ENCODE measurements around the gene DPEP2. TPM values are rescaled to one million over a fixed set of nuclear protein-coding genes. Genes with fewer than 3 reads are reported as not detected.
A peak's percentile ranks its signal among the peaks of the same experiment; 100 is the strongest.
"Not testable (repeated sequence)": the region's sequence is repeated elsewhere in the genome, so short reads cannot be mapped to it uniquely, and the experiment has no call there.

Gene DPEP2
- total RNA-seq, 4 donors from 2014 or later: 0.18 to 6.2 (median 4.0) TPM; not detected in 1

DNA sequence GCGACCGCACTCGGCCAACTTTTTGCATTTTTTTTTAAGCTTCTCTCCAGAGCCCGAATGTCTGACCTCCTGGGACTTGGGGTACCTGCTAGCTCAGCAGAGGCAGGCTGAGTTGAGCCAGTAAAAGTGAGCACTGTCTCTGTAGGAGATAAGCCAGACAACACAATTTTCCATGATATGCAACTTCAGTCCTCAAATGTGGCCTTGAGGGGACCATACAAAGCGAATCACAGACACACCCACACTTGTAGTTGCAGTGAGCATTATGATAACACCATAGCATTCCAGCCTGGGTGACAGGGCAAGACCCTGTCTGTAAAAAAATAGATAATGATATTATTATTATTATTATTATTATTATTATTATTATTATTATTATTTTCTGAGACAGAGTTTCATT lies 2.6 kb downstream of the DPEP2 start:
- 91 to 100% methylated on average over 2 to 4 of the region's 5 CpGs for WGBS, 2 donors
- intact Hi-C loops (cut with DNase I): no loop called here
- Histone ChIP-seq H3K4me1 (peaks cover 10 to 26% (median 14%) of the 10 kb centered on the region in 3 donors), H3K4me3 (no peak overlapping the region), H3K27ac (no peak overlapping the region), H3K27me3 (no peaks in the 10 kb centered on the region), H3K9me3 (no peaks in the 10 kb centered on the region), H3K36me3 (no peaks in the 10 kb centered on the region)
- TF ChIP-seq, protein P1, sequence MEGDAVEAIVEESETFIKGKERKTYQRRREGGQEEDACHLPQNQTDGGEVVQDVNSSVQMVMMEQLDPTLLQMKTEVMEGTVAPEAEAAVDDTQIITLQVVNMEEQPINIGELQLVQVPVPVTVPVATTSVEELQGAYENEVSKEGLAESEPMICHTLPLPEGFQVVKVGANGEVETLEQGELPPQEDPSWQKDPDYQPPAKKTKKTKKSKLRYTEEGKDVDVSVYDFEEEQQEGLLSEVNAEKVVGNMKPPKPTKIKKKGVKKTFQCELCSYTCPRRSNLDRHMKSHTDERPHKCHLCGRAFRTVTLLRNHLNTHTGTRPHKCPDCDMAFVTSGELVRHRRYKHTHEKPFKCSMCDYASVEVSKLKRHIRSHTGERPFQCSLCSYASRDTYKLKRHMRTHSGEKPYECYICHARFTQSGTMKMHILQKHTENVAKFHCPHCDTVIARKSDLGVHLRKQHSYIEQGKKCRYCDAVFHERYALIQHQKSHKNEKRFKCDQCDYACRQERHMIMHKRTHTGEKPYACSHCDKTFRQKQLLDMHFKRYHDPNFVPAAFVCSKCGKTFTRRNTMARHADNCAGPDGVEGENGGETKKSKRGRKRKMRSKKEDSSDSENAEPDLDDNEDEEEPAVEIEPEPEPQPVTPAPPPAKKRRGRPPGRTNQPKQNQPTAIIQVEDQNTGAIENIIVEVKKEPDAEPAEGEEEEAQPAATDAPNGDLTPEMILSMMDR (IDR thresholded peaks at IDR 0.05): no peak
- no peak for TF ChIP-seq POLR2A (IDR thresholded peaks at IDR 0.05)
- no peak for DNase-seq

DNA sequence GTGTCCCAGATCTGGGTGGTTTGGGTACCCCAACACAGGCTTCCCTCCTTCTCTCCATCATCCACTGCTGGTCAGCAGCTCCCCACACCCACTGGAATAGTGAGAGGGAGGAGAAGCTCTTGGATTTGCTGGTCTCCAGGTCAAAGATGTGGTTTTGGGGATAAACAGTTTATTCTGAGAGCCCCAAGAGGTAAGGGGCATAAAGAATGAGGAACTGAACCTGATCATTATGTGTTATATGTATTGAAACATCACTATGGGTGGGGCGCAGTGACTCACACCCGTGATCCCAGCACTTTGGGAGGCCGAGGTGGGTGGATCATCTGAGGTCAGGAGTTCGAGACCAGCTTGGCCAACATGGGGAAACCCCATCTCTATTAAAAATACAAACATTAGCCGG lies 3.9 kb downstream of the DPEP2 start:
- H3K9me3 ChIP-seq: no peaks in the 10 kb centered on the region

DNA sequence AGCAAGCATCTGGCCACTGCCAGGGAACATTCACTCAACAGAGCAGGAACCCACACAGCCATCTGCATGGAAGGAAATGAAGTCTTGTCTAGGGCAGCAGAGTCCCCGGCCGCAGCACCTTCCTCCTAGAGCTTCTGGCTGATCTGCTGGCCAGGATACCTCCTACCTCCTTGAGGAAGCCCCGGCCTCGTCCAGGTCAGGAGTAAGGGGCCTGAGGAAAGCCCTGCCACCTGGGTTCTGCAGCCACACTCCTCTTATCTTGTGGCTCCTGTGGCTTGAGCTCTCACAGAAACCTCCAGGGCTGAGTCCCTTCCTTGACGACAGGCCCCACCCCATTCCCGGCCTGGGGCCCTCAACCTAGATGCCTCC lies 5.3 kb downstream of the DPEP2 start:
- not testable (repeated sequence) for H3K36me3 ChIP-seq, H3K27me3 ChIP-seq, DNase-seq, H3K9me3 ChIP-seq
- Histone ChIP-seq H3K27ac (peak overlapping the region; percentile 76 to 84 (median 82)), H3K4me3 (peak overlapping the region in 1 of 4 donors; percentile 43), H3K4me1 (peaks cover 10 to 15% (median 14%) of the 10 kb centered on the region in 3 donors)
- intact Hi-C loops (cut with DNase I): loop anchor here (5.0 kb wide), 1 partner anchor 48 kb away; no protein-coding TSS in a partner anchor
- WGBS, 2 donors: 49% methylated on average over 4 of the region's 6 CpGs; no CpG with 5 or more reads in 1 of the 2 donors

More for the DNA sequence above, 3.9 kb downstream of the DPEP2 start:
- TF ChIP-seq POLR2A (IDR thresholded peaks at IDR 0.05): no peak
- TF ChIP-seq, protein P1 (IDR thresholded peaks at IDR 0.05): no peak
- intact Hi-C loops (cut with DNase I): no loop called here
- Histone ChIP-seq H3K27me3 (no peaks in the 10 kb centered on the region), H3K4me3 (no peak overlapping the region), H3K4me1 (peaks cover 10 to 26% (median 14%) of the 10 kb centered on the region in 3 donors), H3K36me3 (no peaks in the 10 kb centered on the region), H3K27ac (no peak overlapping the region)
- no peak for DNase-seq
- 44 to 48% methylated on average over 5 of the region's 5 CpGs for WGBS, 2 donors

DNA sequence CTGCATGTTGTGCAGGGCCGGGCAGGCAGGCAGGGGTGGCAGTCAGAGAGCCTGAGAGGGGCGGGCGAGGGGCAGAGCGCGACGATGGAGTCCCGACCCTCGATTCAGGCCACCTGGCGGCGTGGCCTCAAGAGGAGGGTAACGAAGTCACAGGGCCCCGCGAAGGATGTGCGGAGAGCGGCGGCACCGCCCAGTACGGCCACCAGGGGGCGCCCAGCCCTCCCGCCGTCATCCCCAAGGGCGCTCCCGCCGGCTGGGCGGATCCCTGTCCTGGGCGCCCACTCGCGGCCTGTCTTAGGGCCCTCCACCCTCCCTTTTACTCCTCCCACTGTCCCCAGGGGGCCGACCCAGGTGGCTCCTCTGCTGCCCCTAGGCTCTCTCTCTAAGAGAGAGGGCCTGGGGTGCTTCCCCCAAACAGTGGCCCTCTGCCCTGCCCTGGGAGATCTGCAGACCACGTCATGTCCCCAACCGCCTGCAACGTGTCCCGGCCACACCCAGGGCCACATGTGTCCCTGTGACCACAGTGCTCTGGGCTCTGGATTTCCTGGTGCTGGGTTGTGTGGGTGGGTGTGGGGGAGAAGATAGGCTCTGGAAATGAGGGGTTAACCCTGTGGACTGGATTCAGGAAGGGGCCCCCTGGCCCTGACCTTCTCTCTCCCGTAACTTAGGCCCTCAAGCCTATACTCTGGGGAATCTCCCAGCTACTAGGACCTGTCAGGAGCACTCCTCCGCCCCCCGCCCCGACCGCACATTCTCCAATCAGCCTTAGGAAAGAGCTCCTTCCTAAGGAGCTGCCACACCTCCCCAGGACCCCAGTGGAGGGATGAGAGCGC lies 5.9 kb downstream of the DPEP2 start:
- Histone ChIP-seq H3K9me3 (no peaks in the 10 kb centered on the region), H3K36me3 (no peaks in the 10 kb centered on the region), H3K27me3 (no peaks in the 10 kb centered on the region), H3K4me3 (peak overlapping the region; percentile 21 to 61 (median 43)), H3K4me1 (peaks cover 10 to 15% (median 14%) of the 10 kb centered on the region in 3 donors), H3K27ac (peak overlapping the region; percentile 76 to 84 (median 82))
- DNase-seq: peak; percentile 61
- TF ChIP-seq, protein P1 (IDR thresholded peaks at IDR 0.05): peak; percentile 98 to 100 (median 99)
- no peak for TF ChIP-seq POLR2A (IDR thresholded peaks at IDR 0.05)
- intact Hi-C loops (cut with DNase I): loop anchor here (5.0 kb wide), 1 partner anchor 49 kb away; no protein-coding TSS in a partner anchor
- WGBS, 2 donors: 0% methylated on average over 6 of the region's 39 CpGs; no CpG with 5 or more reads in 1 of the 2 donors

- H3K4me3 ChIP-seq: peak overlapping the region in 2 of 4 donors; percentile 43 to 61
- intact Hi-C loops (cut with DNase I): loop anchor here (5.0 kb wide), 1 partner anchor 50 kb away; no protein-coding TSS in a partner anchor
- H3K27ac ChIP-seq: peak overlapping the region; percentile 76 to 84 (median 82)
- H3K9me3 ChIP-seq: no peaks in the 10 kb centered on the region
- H3K36me3 ChIP-seq: no peaks in the 10 kb centered on the region
- 66 to 76% methylated on average over 5 to 9 of the region's 20 CpGs for WGBS, 2 donors
- TF ChIP-seq, protein P1 (IDR thresholded peaks at IDR 0.05): no peak
- TF ChIP-seq POLR2A (IDR thresholded peaks at IDR 0.05): no peak
- no peak for DNase-seq
- H3K27me3 ChIP-seq: no peaks in the 10 kb centered on the region
- peaks cover 10 to 15% (median 14%) of the 10 kb centered on the region in 3 donors for H3K4me1 ChIP-seq
Observed at GRCh38 chr16:67992661-67993206, 6.5 kb downstream of the DPEP2 start.
